Muscle layer of colon (tissue), 2 donors: ENCODE measurements around the gene SELENOM.
A peak's percentile ranks its signal among the peaks of the same experiment; 100 is the strongest.
"Not testable (repeated sequence)": the region's sequence is repeated elsewhere in the genome, so short reads cannot be mapped to it uniquely, and the experiment has no call there.

Source experiments
- H3K27ac ChIP-seq: one replicate; pipeline ENCODE4 v1.7.0; 2013; ENCODE audit warnings: low read depth, mild to moderate bottlenecking, low read length, moderate library complexity
- H3K27me3 ChIP-seq, 2 donors: one replicate each; pipeline ENCODE4 v1.7.0; 2013; ENCODE audit warnings: low read length in 2 of 2, mild to moderate bottlenecking in 2 of 2; ENCODE audit not compliant: insufficient read depth in 2 of 2, control insufficient read depth in 1 of 2
- H3K36me3 ChIP-seq: one replicate; pipeline ENCODE4 v1.7.0; 2013; ENCODE audit warnings: mild to moderate bottlenecking, low read length; ENCODE audit not compliant: insufficient read depth
- H3K4me1 ChIP-seq: one replicate; pipeline ENCODE4 v1.7.0; 2013; ENCODE audit warnings: mild to moderate bottlenecking, low read length; ENCODE audit not compliant: insufficient read depth
- H3K4me3 ChIP-seq, 2 donors: one replicate each; pipeline ENCODE4 v1.7.0; 2013; ENCODE audit warnings: low read length in 2 of 2, low read depth in 1 of 2, mild to moderate bottlenecking in 1 of 2, moderate library complexity in 1 of 2
- H3K9ac ChIP-seq: one replicate; pipeline ENCODE4 v1.7.0; 2013; ENCODE audit warnings: low read length
- H3K9me3 ChIP-seq: one replicate; pipeline ENCODE4 v1.7.0; 2013; ENCODE audit warnings: mild to moderate bottlenecking, low read length
- donor health status: abdominal sarcoma.
- donor health status: Adenocarcinoma of cecum.

The SELENOM gene

DNA sequence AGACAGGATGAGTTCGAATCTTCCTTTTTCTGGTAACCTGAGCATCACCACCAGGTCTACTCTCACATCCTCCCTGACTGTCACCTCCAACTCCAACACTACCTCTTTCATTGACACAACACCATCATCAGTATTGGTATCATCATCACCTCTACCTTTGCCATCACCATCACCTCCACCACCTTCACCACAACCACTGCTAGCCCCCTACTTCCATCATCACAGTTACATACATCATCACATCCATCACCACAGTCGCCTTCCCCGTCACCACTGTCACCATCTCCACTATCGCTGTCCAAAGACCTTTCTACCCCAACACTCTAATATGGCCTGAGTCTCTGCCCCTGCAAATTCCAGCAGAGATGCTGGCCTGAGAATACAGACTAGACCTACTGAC lies 14.0 kb upstream of the SELENOM start:
- Histone ChIP-seq H3K27me3 (no peaks in the 10 kb centered on the region), H3K4me3 (no peak overlapping the region), H3K36me3 (no peaks in the 10 kb centered on the region), H3K4me1 (peaks cover 17% of the 10 kb centered on the region), H3K9ac (no peak overlapping the region), H3K9me3 (no peaks in the 10 kb centered on the region), H3K27ac (no peak overlapping the region)

DNA sequence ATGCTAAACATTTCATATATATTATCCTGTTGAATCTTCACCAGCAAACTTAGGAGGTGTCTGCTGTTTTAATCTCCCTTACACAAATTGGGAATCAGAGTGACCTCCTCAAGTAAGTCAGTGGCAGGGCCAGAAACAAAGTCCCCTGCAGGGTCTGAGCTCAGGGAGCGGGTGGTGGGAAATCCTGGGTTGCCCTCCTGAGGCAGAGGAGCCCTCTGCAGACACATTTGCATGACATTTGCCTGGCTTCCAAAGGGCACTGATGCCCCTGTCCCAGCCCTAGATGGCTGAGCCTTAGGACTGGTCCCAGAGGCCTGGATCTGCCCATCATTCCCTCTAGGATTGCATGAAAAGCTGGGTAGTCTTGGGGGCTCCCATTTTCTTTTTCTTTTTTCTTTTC lies 13.3 kb upstream of the SELENOM start:
- H3K9ac ChIP-seq, result no peak overlapping the region
- peaks cover 17% of the 10 kb centered on the region for H3K4me1 ChIP-seq
- no peak overlapping the region for H3K27ac ChIP-seq
- no peaks in the 10 kb centered on the region for H3K36me3 ChIP-seq
- no peak overlapping the region for H3K4me3 ChIP-seq
- H3K27me3 ChIP-seq, result no peaks in the 10 kb centered on the region
- no peaks in the 10 kb centered on the region for H3K9me3 ChIP-seq

DNA sequence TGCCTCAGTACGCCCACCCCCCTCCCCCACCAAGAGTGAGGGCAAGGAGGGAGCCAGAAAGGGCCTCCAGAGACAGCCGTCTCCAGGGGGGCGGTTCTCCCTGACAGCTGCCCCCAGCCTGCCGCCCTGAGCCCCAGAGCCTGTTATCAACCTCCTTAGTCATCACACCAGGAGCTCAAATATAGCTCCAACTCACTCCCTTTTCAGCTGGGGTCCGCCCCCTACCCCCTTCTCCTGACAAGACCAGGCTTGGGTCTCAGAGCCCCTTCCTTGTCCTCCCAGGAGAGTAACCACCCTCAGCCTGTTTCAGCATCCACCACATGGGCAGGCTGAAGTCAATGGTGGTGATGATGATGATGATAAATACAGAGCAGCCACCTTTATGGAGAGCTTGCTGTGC lies 12.9 kb upstream of the SELENOM start:
- Histone ChIP-seq H3K9me3 (no peaks in the 10 kb centered on the region), H3K4me1 (peaks cover 17% of the 10 kb centered on the region), H3K36me3 (no peaks in the 10 kb centered on the region), H3K4me3 (no peak overlapping the region), H3K9ac (no peak overlapping the region), H3K27ac (no peak overlapping the region), H3K27me3 (no peaks in the 10 kb centered on the region)

DNA sequence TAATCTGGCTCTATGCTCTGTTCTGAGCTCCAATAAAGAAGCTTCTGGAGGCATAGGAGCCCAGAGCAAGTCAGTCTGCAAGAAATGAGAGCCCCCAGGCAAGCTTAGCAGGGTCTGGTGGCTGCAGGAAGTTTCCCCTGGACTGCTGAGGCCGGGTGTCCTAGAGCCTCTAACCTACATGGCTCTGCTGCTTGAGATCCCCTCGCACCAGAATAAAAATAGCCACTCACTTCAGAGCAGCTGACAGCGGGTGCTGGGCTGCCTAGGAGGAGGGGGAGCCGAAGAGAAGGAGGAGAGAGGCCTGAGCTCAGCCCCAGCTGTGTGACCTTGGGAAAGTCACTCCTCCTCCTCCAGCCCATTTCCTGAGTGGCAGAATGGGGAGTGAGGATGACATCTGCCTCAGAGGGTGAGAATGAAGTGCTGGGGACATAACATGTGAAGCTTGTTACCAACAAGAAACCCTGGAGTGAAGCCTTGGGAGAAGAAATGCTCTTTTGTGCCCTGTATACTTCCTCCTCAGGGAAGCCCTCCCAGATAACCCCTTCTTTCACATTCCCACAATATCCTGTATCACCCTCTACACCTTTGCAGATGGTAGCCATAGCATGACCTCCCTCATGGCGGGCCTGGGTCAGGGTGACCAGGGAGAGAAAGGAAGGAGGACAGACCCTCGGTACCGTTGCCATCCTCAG lies 11.8 kb upstream of the SELENOM start:
- Histone ChIP-seq H3K4me1 (peaks cover 17% of the 10 kb centered on the region), H3K9me3 (no peaks in the 10 kb centered on the region), H3K27ac (no peak overlapping the region), H3K27me3 (no peaks in the 10 kb centered on the region), H3K4me3 (no peak overlapping the region), H3K36me3 (no peaks in the 10 kb centered on the region), H3K9ac (no peak overlapping the region)

DNA sequence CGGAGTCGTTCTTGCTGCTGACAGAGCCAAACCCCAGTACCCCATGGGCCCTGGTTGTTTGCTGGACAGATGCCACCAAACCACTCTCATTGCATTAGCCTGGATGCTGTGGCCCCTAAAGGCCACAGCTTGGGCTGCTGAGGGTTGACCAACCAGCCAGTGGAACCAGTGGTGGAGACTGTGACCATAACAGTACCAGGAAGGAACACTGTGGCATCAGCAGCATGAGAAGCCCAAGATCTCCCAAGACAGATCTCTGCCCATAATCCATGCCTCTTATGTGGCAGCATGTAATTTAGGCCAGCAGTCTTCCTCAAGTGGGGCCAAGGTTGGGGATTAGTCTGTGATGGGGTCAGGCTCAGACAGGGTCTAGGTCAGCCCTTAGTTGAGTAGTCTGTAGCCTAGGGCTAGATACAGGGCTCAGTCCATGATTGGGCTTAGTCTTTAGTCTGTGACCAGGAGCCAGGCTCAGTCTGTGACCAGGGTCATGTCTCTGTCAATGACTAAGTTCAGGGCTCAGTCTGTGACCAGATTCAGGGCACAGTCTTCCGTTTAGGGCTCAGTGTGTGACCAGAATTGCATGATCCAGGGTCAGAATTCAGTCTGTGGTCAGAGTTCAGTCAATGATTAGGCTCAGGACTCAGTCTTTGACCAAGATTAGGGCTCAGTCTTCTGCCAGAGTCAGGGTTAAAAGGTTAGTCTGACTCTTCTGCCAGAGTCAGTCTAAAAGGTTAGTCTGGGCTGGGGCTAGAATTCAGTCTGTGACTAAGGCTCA lies 10.9 kb upstream of the SELENOM start:
- no peak overlapping the region for H3K4me3 ChIP-seq
- no peak overlapping the region for H3K9ac ChIP-seq
- H3K36me3 ChIP-seq, result no peaks in the 10 kb centered on the region
- no peak overlapping the region for H3K27ac ChIP-seq
- peaks cover 13% of the 10 kb centered on the region for H3K4me1 ChIP-seq
- H3K27me3 ChIP-seq, result no peaks in the 10 kb centered on the region
- no peaks in the 10 kb centered on the region for H3K9me3 ChIP-seq

DNA sequence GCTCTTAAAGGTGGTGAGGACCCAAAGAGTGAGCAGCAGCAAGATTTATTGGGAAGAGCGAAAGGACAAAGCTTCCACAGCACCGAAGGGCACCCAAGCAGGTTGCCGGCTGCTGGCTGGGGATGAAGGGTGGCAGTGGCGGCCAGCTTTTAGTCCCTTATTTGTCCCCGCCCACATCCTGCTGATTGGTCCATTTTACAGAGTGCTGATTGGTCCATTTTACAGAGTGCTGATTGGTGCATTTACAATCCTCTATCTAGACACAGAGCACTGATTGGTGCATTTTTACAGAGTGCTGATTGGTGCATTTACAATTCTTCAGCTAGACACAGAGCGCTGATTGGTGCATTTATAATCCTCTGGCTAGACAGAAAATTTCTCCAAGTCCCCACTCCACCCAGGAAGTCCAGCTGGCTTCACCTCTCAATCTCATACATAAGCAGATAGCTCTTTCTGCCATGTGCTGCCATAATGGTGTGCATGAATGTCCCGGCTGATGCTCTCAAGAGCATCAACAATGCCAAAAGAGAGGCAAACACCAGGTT lies 5.3 kb upstream of the SELENOM start:
- H3K4me3 ChIP-seq, H3K27ac ChIP-seq, H3K9ac ChIP-seq, H3K27me3 ChIP-seq, H3K9me3 ChIP-seq, H3K36me3 ChIP-seq, H3K4me1 ChIP-seq: not testable (repeated sequence)

DNA sequence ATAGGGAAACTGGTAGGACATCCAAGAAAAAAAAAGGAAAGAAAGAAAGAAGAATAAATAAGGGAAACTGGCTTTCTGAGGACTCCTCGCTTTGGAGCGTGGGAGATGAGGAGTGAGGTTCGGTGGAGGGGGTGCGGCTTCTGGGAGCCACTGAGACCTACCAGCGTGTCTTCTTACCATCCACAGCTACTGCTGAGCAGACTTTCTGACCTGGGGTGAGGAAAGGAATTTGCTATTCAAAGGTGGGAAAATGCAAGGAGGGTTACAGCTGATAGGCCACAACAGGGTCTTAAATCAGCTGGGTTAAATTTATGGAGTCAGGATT lies 488 bp upstream of the SELENOM start:
- no peaks in the 10 kb centered on the region for H3K9me3 ChIP-seq
- H3K27me3 ChIP-seq, result no peaks in the 10 kb centered on the region
- H3K4me1 ChIP-seq, result peaks cover 30% of the 10 kb centered on the region
- no peak overlapping the region for H3K9ac ChIP-seq
- H3K36me3 ChIP-seq, result peaks cover 22% of the 10 kb centered on the region
- peak overlapping the region; percentile 74 for H3K27ac ChIP-seq
- peak overlapping the region in 1 of 2 donors; percentile 47 for H3K4me3 ChIP-seq

DNA sequence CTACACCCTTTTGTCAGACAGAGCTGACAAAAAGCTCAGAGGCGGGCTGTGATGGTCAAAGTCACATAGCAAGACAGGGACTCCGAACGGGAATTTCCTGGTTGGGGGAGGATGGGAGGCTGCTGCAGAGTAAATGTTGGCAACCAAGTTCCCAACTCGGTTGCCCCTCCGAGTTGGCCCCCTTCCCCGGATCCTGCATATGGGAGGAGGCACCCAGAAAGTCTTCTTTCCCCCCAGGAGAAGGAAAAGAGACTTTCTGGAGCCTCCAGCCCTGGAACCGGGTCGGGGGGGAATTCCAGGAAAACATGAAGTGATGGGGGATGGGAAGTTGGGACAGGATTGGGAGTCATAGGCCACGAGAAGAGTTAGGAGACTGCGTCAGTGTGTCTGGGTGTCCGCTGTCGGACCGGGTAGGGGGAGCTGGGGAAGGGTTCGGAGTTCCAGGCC lies 614 bp downstream of the SELENOM start:
- H3K36me3 ChIP-seq, result peaks cover 30% of the 10 kb centered on the region
- peak overlapping the region; percentile 84 to 93 for H3K4me3 ChIP-seq
- H3K9ac ChIP-seq, result peak overlapping the region; percentile 96
- peaks cover 40% of the 10 kb centered on the region for H3K4me1 ChIP-seq
- no peaks in the 10 kb centered on the region for H3K27me3 ChIP-seq
- H3K27ac ChIP-seq, result peak overlapping the region; percentile 84
- no peaks in the 10 kb centered on the region for H3K9me3 ChIP-seq

DNA sequence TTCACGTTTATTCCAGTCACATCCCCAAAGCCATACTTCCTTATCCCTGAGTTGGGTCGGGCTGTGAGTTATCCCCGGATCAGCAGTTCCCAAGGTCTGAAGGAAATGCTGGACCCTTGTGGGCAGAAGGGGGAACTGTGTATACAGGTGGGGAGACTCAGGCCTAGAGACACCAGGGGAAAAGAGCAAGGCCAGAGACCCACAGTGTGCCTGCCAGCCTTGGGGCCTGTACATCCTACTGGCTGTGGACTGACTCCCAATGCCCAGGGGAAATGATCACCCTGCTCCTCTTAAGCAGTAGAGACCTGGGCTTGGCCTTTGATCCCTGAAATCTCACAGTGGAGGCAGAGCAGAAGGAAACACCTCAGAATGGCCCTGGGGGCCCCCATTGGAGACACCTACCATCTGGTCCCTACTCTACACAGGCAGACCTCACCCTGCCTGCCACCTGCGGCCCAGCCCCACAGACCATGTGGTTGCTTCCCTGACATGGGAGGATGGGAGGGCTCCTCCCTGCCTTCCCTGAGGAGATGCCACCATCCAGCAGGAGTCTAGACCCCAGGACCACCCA lies 1.3 kb downstream of the SELENOM start:
- Histone ChIP-seq H3K4me3 (peak overlapping the region; percentile 84 to 93), H3K27me3 (no peaks in the 10 kb centered on the region), H3K36me3 (peaks cover 36% of the 10 kb centered on the region), H3K9ac (peak overlapping the region; percentile 96), H3K9me3 (no peaks in the 10 kb centered on the region), H3K4me1 (peaks cover 43% of the 10 kb centered on the region), H3K27ac (peak overlapping the region; percentile 84)

DNA sequence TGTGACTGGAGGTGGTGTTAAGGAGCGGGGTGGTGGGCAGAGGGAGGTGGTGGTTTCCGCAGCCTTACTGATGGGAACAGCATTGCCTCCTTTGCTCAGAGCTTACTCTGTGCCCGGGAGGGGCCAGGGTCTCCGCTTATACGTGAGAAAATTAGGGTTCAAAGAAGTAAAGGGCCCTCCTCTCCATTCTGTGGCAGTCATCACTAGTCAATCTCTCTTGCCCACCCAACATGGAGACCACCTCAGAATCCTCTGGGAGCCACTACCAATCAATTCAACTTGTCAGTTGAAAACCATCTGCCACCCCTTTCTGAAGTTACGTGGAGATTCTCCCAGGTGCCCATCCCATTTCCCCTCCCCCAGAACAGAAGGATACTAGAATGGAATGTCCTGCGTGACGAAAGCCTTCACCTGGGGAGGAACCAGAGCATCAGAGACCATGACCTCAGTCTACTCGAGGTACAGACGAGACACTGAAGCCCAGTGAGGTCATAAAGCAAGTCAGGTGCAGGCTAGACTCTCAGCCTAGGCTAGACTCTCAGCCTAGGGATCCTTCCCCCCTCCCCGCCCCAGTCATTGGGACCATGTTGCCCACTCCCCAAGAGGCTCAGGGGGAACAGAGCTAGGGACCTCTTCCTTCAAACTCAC lies 2.0 kb downstream of the SELENOM start:
- Histone ChIP-seq H3K4me1 (peaks cover 48% of the 10 kb centered on the region), H3K27ac (peak overlapping the region; percentile 84), H3K9me3 (no peaks in the 10 kb centered on the region), H3K9ac (peak overlapping the region; percentile 96), H3K36me3 (peaks cover 43% of the 10 kb centered on the region), H3K4me3 (peak overlapping the region; percentile 33 to 84), H3K27me3 (no peaks in the 10 kb centered on the region)

DNA sequence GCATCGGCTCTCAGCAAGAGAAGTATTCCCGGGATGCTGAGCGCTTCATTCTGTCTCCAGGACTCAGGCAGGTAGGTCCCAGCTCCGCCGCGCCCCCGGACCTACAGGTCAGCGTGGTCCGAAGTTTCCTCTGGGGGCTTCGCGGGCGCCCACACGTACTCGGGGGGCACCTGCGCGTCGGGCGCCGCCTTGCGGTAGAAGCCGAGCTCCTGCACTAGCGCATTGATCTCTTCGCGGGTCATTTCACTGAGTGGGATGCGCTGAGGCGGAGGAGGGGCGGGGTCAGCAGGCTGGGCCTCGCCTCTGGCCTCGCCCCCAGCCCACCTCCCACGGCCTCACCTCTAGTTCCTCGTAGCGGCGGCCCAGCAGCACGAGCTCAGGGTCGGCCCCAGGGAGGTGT lies 2.5 kb downstream of the SELENOM start:
- H3K36me3 ChIP-seq, result peaks cover 48% of the 10 kb centered on the region
- H3K4me3 ChIP-seq, result peak overlapping the region; percentile 33 to 84
- H3K9ac ChIP-seq, result peak overlapping the region; percentile 96

More for the DNA sequence above, 2.5 kb downstream of the SELENOM start:
- Histone ChIP-seq H3K9me3 (no peaks in the 10 kb centered on the region), H3K27me3 (no peaks in the 10 kb centered on the region), H3K4me1 (peaks cover 53% of the 10 kb centered on the region), H3K27ac (peak overlapping the region; percentile 84)
